Measurements from ENCODE around the gene FBXO4.
"Not testable (repeated sequence)": the region's sequence is repeated elsewhere in the genome, so short reads cannot be mapped to it uniquely, and the experiment has no call there.

FBXO4 gene

GRCh38 chr5:41982858-41983257 is 57.8 kb downstream of the FBXO4 start:
- DNase-seq (ENCODE audit: low spot score) = not testable (repeated sequence)

GRCh38 chr5:41983284-41983683 is 58.2 kb downstream of the FBXO4 start:
- no peak for DNase-seq (ENCODE audit: low spot score)

- DNase-seq (ENCODE audit: low spot score) = no peak
Measured at GRCh38 chr5:41985945-41986695, 61.0 kb downstream of the FBXO4 start.
